Progenitor cell of endocrine pancreas (in vitro differentiated cells): ENCODE data around the gene MON1A. TPM values are rescaled to one million over a fixed set of nuclear protein-coding genes. Genes with fewer than 3 reads are reported as not detected.
A peak's percentile ranks its signal among the peaks of the same experiment; 100 is the strongest.

Experiments used
- DNase-seq: peaks from one replicate; pipeline ENCODE4 v3.0.0; 2021; ENCODE audit warnings: low spot score; ENCODE audit not compliant: unreplicated experiment
- H3K27ac Mint-ChIP-seq: 2 replicates; pipeline ENCODE4 v1.8.0; 2021; ENCODE audit warnings: mild to moderate bottlenecking, moderate library complexity, mixed read lengths
- H3K27me3 Mint-ChIP-seq: 2 replicates; pipeline ENCODE4 v1.8.0; 2021; ENCODE audit warnings: mixed read lengths
- H3K36me3 Mint-ChIP-seq: 2 replicates; pipeline ENCODE4 v1.8.0; 2022; ENCODE audit warnings: mixed read lengths; ENCODE audit not compliant: insufficient read depth
- H3K4me1 Mint-ChIP-seq: 2 replicates; pipeline ENCODE4 v1.8.0; 2021; ENCODE audit warnings: low read depth, mixed read lengths
- H3K4me3 Mint-ChIP-seq: 2 replicates; pipeline ENCODE4 v1.8.0; 2021; ENCODE audit warnings: low read depth, mild to moderate bottlenecking, moderate library complexity, mixed read lengths
- H3K9me3 Mint-ChIP-seq: 2 replicates; pipeline ENCODE4 v1.8.0; 2021; ENCODE audit warnings: low read depth, mixed read lengths
- total RNA-seq: library from RNA; stranded (reverse); gene quantifications from 2 replicates; pipeline ENCODE4 v1.2.1, GENCODE V29; 2021
- TF ChIP-seq, protein P1 (sequence below): fragments of 200-600 bp; sonication (generic); IDR thresholded peaks from one replicate; pipeline ENCODE4 v1.5.0; 2021; ENCODE audit warnings: antibody characterized with exemption, mild to moderate bottlenecking; ENCODE audit not compliant: unreplicated experiment

MON1A gene
- total RNA-seq, 1 donor from 2014 or later: 8.8 TPM

DNA sequence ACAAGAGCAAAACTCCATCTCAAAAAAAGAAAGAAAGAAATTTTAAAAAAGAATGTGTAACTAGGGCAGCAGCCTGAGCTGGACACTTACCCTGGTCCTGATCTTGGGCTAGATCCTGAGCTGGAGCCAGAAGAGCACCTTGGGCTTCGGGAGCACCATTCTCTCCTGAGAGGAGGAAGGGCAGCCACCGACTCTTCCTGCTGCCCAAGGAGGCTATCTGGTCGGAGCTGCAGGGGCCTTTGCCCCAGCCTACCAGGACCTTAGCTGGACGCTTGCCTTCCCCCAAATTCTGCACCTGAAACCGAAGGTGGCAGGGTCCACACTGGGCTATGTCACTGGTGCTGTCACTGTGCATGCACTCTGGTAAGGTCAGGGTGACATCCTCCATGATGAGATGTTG is 53.0 kb downstream of the MON1A start:
- Mint-ChIP-seq H3K9me3 (no peaks in the 10 kb centered on the region), H3K4me3 (no peak overlapping the region), H3K4me1 (peaks cover 9% of the 10 kb centered on the region), H3K27me3 (peaks cover 10% of the 10 kb centered on the region), H3K27ac (no peak overlapping the region), H3K36me3 (no peaks in the 10 kb centered on the region)
- TF ChIP-seq, protein P1, sequence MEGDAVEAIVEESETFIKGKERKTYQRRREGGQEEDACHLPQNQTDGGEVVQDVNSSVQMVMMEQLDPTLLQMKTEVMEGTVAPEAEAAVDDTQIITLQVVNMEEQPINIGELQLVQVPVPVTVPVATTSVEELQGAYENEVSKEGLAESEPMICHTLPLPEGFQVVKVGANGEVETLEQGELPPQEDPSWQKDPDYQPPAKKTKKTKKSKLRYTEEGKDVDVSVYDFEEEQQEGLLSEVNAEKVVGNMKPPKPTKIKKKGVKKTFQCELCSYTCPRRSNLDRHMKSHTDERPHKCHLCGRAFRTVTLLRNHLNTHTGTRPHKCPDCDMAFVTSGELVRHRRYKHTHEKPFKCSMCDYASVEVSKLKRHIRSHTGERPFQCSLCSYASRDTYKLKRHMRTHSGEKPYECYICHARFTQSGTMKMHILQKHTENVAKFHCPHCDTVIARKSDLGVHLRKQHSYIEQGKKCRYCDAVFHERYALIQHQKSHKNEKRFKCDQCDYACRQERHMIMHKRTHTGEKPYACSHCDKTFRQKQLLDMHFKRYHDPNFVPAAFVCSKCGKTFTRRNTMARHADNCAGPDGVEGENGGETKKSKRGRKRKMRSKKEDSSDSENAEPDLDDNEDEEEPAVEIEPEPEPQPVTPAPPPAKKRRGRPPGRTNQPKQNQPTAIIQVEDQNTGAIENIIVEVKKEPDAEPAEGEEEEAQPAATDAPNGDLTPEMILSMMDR: no peak
- DNase-seq: no peak

DNA sequence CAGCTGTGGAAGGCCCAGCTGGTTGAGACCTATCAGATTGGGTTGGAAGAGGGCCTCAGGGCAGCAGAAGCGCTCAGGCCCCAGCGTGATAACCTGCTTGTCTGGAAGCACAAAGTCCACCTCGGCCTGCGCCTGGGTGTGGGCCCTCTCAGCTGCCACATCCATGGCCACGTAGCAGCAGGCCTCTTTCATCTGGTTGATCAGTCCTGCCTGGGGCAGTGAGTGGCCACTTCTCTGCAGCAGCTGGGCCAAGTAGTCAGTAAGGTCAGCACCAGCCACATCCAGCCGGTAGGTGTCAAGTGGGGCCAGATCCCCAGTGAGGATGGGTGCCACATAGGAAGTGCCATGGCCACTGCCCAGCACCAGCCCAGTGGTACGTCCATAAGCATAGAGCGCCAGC is 56.0 kb downstream of the MON1A start:
- H3K36me3 Mint-ChIP-seq: no peaks in the 10 kb centered on the region
- H3K27me3 Mint-ChIP-seq: peaks cover 28% of the 10 kb centered on the region
- DNase-seq: no peak
- H3K4me1 Mint-ChIP-seq: peaks cover 4% of the 10 kb centered on the region
- no peak overlapping the region for H3K4me3 Mint-ChIP-seq
- H3K27ac Mint-ChIP-seq: no peak overlapping the region
- TF ChIP-seq, protein P1: no peak
- no peaks in the 10 kb centered on the region for H3K9me3 Mint-ChIP-seq

DNA sequence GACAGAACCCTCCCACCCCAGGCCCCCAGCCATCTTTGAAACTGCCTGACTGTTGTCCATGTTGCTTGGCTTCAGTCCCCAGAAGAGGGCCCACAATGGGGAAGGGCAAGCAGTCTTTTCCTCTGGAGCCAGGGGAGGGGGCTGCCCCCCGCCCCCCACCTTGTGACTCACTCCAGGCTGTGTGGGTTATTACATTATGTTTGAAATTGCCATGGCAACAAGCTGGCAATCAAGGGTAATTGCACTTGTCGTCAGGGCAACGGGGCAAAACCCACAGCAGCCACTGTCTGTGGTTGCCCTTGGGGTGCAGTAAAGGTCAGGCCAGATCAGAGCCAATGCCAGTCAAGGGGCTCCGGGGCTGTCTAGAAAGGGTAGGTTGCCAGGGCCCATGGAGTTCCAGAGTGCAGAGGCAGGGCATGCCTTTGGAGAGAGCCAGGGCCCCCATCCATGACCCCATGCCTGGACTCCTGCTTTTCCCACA is 56.8 kb downstream of the MON1A start:
- peaks cover 4% of the 10 kb centered on the region for H3K4me1 Mint-ChIP-seq
- no peak for DNase-seq
- no peak overlapping the region for H3K4me3 Mint-ChIP-seq
- TF ChIP-seq, protein P1: no peak
- H3K9me3 Mint-ChIP-seq: no peaks in the 10 kb centered on the region
- no peaks in the 10 kb centered on the region for H3K36me3 Mint-ChIP-seq
- H3K27me3 Mint-ChIP-seq: peaks cover 36% of the 10 kb centered on the region
- H3K27ac Mint-ChIP-seq: no peak overlapping the region

DNA sequence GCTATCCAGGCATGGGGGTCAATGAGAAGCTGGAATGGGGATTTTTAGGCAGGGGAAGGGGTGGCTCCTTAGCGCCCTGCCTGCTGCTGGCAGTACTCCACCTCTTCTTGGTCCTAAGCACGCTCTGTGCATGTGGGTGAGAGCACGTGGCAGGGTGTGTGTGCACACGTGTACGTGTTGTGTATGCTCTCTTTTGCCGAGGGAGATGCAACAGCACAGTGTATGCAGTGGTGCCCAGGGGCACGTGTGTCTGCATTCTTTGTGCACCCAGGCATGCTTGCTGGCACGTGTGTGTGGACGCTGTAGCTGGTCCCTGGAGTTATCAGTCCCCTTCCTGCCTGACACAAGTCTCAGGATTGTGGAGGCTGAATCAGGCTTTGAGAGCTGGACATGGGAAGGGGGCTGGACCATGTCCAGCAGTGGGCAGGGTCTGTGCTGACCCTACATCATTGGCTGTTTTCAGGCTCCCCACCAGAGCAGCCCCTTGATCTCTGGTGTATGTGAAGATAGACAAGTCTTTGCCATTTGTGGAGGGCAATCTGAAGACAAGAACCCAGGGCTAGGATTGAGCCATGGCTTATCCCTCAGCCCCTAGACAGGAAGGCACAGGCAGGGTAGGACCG is 58.0 kb downstream of the MON1A start:
- TF ChIP-seq, protein P1: no peak
- Mint-ChIP-seq H3K9me3 (no peaks in the 10 kb centered on the region), H3K27me3 (peaks cover 46% of the 10 kb centered on the region), H3K36me3 (no peaks in the 10 kb centered on the region), H3K4me3 (no peak overlapping the region), H3K27ac (no peak overlapping the region), H3K4me1 (peaks cover 4% of the 10 kb centered on the region)
- no peak for DNase-seq

DNA sequence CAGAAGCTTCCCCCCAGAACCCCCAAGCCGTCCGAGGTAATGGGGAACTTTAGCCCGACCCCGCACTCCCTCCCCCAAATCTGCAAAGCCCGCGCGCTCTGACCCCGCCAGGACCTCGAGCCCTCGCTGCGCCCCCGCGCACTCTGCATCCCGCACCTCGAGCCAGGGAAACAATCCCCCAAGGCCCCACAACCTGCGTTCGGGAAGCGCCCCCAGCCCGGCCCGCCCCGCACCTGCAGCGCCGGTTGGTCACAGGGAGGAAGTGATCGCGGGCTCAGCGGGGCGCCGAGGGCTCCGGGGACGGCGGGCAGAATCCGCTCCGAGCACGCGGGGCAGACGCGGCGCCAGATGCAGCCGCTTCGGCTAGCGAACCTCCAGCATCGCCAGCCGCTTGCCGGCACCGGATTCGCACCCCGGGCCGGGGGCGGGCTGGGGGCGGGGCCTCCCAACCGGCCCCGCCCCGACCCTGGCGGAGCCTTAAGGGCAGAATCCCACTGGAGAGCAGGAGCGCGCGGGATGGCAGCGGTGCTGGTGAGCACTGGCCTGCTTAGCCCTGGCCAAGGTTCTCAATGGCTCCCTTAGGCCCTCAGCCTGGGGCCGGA is 60.0 kb downstream of the MON1A start, which contains the start of gene CAMKV:
Gene CAMKV (minus strand): TSS at position 382 of the 602 bp plus-strand sequence. CDS start 7,518 bp downstream, outside the sequence.
- Mint-ChIP-seq H3K4me1 (peaks cover 4% of the 10 kb centered on the region), H3K27me3 (peaks cover 59% of the 10 kb centered on the region), H3K36me3 (no peaks in the 10 kb centered on the region), H3K9me3 (no peaks in the 10 kb centered on the region), H3K27ac (no peak within 1 kb of the TSS), H3K4me3 (peak within 1 kb of the TSS; percentile 31)
- no peak for DNase-seq
- TF ChIP-seq, protein P1: no peak
